ENCODE results near the gene EFCAB8.

Gene EFCAB8

GRCh38 chr20:33007376-33008335 is 148.9 kb downstream of the EFCAB8 start, which contains the start of gene BPIFB2:
Gene BPIFB2 (plus strand): TSS chr20:33007704. CDS start chr20:33008575, 871 bp downstream.
- DNase-seq (ENCODE audit: low spot score), result no peak

GRCh38 chr20:33008336-33009213 is 149.9 kb downstream of the EFCAB8 start:
- DNase-seq (ENCODE audit: low spot score), result no peak

DNA sequence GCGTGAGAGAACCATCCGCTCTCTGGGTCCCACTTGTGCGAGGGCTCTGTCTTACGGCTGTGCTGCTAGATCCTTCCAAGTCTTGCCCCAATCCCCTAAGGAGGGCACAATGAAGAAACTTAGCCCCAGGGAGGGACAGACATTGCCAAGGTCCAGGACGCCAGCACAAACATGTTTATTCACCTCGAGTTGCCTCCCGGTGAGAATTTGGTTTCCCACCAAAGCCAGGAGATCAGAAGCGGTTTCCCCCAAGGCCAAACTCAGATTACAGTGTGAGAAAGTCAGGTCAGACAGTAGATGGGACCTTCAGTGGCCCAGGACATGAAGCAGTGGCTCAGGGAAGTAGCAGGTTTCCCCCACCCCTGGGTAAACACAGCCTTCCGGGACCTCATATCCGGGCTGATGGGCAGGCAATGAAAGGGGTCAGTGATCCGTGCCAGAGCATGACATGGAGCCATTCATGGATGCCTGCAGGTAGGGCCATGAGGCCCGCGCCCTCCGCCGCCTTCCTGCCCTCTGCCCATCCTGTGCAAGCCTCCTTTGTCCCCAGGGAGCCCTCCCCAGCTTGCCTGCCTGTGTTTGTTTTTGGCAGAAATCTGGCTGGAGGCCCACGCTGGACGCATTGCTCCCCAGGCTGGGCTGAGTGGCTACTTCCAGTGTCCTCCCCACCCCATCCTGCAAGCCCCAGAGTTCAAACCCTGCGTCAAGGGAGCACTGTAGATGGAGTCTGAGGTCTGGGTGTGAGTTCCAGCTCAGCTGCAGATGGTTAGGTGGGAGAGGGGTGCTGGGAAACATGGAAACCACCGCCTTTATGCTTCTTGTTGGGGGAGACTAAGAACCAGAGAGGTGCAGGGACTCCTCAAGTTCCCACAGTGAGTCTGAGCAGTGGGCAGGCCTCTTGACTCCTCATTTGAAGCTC is 150.8 kb downstream of the EFCAB8 start:
- no peak for DNase-seq (ENCODE audit: low spot score)

- DNase-seq (ENCODE audit: low spot score), result no peak
Observed at GRCh38 chr20:33010133-33010504, 151.4 kb downstream of the EFCAB8 start.

- no peak for DNase-seq (ENCODE audit: low spot score)
Observed at GRCh38 chr20:33010674-33011449, 152.1 kb downstream of the EFCAB8 start.

All from globus pallidus (tissue), 1 donor.